IPS DF 19.7 (cell line): ENCODE data around the gene CLSTN1.
"Not testable (repeated sequence)": the region's sequence is repeated elsewhere in the genome, so short reads cannot be mapped to it uniquely, and the experiment has no call there.

Experiments used
- DNase-seq: peaks from one replicate; pipeline ENCODE4 v3.0.0-alpha.2; 2013; ENCODE audit warnings: low read depth, low spot score

CLSTN1 gene

DNA sequence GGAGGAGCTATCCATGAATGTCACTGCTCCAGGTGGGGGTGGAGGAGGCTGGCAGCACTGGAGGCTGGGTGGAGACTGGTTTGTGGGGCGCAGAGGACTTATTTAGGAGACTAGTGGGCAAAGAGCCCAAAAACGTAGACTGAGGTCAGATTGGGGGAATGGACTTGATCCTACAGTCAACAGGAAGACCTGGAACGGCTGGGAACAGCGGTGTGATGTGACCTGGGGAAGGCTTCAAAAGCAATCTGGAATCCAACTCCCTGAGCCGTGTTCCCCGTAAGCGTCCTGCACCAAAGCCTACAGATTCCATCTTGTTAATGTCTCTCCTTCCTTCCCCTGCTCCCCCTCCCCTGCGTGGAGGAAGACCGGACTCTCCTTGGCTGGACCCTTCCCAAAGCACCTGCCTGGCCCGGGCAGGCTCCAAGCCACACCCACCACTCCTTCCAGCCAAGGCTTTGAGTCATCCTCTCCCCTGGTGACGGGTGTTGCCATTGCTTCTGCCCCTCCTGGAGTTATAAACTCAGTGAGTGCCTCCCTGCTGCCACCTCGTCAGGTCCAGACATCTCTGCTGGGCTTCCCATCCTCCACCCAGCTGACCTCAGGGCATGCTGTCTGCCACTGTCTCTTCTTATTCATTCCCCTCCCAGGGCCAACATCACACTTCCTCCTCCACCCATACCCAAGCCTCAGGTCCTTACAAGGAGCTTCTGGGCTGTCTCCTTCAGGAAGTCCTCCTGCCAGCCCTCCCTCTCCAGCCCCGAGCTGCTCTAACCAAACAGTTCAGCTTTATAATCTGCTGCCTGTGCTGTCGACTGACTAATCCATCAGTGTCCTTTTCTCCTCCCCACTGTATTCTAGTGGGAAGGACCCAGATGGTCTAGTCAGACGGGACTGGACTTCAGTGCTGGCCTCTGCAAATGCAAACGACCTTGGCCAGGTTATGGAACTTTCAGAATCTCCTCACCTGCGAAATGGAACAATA is 1.6 kb upstream of the CLSTN1 start:
- DNase-seq, result no peak

DNA sequence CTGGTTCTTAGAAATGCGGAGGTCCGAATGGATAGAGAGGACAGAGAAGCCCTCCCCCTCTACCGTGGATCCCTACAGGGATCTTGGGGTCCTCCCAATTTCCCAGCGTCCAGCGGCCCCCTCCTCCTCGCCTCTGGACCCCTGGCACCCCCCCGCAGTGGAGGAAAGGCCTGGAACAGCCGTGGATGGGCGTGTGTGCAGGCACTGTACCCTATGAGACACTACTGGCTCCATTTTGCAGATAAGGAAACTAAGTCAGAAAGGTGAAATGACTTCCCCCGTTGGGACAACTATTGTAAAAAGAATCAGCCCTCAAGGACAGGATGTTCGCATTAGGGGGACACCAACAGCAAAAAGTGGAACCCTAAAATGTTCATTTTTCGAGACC is 931 bp upstream of the CLSTN1 start:
- DNase-seq, result no peak

DNA sequence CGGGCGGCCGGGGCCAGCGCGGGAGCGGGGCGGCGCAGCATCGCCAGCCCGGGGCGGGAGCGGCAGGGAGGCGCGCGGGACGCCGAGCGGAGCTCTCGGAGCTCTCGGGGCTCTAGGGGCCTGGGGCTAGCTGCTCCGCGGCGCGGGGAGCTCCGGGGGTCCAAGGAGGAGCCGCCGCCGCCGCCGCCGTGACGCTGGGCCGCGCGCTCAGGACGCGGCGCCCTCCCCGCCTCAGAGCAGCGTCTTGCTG is 147 bp downstream of the CLSTN1 start:
- no peak for DNase-seq

DNA sequence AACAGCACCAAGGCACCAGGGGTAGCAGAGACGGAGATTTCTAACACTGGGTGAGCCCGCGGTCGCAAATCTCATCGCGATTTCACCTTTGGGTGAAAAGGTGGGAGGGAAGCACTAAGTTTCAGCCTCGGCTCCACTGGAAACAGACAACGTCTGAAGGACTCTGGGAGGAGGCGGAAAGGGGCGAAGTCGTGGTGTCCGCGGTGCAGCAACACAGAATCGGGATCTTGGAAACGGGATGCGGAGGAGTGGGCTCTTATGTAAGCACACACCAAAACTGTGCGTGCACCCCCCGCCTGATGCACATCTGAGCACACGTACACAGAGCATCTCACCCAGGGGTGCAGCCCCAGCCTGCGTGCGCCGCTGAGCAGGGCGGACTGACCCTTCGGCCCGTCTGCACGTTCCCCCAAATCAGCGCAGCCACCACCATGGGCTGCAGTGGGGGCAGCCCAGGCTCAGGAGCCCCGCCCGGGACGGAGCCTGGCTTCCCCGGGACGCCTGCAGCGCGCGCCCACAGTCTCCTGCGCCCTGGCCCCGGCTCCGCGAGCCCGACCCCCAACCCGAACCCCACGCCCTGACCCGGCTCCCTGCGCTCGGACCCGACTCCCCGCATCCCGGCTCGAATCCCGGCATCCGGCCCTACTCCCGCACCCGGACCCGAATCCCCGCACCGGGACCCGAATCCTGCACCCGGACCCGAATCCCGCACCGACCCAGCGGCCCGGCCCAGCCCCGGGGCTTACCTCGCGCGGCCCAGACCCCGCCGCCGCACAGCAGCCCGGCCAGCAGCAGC is 670 bp downstream of the CLSTN1 start:
- no peak for DNase-seq

DNA sequence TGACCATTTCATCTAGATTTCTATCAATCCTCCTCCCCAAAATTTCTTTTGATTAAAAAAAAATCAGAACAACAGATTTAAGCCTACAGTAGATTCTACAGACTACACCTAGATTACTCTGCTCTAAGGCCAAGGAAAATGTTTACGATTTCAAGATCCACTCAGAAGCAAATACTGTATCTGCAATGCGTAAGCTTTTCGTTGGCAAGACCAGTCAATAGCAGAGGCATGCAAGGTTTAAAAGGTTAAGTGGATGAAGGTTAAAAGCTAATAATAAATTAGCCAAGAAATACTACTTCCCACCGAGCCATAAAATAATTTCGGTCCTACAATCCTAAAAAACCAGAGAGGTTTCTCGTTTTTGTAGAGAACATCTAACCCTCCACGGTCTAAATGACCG is 1.3 kb downstream of the CLSTN1 start:
- DNase-seq, result no peak

DNA sequence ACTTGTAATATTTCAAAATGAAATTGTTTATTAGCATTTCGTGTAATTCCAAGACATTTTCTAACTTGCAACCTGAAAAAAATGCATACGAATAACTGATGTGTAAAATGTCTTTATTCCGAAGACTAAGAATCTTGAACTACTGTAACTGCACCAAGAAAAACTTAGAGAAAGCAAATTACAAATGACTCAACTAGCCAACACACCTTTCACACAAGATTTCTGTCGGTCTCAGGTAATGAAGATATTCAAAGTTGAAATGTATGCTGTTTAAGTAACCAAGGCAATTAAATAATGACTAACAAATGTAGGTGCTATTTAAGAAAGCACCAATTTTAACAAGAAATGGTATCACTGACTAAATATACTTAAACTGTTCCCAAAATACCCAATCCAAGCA is 2.1 kb downstream of the CLSTN1 start:
- no peak for DNase-seq

DNA sequence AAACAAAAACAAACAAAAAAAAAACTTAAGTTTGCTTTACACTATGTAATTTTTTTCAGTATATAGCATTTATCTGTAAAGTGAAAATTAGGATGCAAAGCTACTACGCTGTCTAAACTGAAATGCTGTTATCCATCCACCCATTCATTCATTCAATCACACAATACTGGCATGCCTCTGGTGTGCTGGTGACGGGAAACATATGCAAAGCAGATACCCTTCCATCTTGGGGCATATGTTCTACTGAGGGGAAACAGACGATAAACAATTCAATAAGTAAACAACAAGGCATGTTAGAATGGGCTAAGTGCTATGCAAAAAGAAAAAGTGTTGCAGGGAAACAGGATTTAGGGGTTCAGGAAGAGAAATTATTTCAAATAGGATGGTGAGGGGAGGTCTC is 3.2 kb downstream of the CLSTN1 start:
- DNase-seq, result no peak

DNA sequence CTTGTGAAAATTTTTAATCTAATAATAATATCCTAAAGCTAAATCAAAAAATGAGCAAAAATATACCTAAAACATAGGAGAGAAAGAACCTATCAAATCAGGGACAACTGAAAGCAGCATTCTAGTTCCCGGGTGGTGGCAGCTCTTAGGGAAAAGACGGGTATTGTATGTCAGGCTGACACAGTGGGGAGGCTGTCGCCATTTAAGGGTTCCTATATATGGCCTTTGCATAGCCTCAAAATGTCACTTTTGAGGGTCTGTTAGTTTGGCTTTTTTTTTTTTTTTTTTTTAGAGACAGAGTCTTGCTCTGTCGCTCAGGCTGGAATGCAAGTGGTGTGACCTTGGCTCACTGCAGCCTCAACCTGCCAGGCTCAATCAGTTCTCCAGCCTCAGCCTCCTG is 6.0 kb downstream of the CLSTN1 start:
- DNase-seq, result no peak

DNA sequence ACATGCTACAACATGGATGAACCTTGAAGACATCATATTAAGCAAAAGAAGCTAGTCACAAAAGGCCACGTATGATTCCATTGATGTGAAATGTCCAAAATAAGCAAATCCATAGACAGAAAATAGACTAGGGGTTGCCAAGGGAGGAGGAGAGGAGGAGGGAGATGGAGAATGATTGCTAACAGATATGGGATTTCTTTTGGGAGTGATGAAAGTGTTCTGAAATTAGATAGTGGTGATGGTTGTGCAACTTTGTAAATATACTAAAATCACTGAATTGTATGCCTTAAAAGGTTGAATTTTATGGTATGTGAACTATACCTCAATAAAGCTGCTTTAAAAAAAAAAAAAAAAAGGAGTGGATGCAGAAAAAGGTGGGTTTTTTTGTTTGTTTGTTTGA is 7.6 kb downstream of the CLSTN1 start:
- no peak for DNase-seq

DNA sequence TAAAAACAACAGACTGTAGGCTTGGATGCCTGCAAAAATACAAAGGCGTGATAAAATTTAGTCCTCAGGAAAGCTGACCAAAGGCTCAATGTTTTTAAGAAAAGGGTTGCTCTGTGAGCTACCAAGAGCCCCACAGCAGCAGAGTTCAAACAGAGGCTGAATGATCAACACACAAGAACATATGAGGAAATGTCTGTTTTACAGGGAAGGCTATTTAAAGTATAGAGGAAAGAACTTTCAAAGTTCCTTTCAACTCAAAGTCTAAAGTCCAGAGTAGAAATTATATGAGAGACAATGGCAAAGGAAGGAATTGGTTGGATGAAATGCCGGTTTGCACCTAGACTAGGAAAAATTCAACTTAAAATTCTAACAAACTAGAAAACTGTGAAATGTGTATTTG is 8.6 kb downstream of the CLSTN1 start:
- DNase-seq, result no peak

DNA sequence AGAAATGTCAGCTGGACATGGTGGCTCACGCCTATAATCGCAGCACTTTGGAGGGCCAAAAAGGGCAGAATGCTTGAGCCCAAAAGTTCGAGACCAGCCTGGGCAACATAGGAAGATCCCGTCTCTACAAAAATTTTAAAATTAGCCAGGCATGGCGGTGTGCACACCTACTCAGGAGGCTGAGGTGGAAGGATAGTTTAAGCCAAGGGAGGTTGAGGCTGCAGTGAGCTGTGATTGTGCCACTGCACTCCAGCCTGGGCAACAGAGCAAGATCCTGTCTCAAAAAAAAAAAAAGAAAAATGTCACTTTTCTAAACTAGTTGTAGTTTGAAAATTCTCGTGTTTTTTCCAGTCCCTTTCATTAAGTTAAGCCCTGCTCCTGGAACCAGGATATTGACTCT is 9.1 kb downstream of the CLSTN1 start:
- no peak for DNase-seq

DNA sequence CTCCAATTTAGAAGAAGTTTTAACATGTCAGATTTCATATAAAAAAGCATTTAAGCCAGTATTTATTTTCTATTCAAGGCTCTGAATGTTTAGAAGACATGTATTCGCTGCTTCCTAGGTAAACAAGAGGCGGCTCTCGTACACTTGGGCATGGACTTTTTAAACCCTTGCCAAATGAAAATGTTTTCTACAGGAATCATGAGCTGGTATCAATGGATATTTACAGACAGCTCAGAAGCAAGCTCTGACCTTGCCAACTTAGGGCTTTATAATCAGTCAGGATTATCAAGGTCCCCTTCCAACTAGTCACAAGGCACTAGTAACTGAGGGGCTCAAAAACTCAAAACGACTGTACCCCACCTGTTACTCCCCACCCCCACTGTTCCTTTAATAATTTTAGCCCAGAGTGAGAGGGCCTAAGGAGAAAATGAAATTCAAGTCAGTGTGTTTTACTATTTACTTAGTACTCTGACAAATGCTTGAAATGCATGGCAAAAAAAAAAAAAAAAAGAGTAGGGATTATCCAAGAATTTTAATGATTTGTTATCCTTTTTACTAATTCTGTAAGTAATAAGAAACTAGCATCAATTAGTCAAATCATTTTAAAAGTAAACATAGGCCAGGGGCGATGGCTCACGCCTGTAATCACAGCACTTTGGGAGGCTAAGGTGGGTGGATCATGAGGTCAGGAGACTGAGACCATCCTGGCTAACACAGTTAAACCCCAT is 12.4 kb downstream of the CLSTN1 start:
- no peak for DNase-seq

DNA sequence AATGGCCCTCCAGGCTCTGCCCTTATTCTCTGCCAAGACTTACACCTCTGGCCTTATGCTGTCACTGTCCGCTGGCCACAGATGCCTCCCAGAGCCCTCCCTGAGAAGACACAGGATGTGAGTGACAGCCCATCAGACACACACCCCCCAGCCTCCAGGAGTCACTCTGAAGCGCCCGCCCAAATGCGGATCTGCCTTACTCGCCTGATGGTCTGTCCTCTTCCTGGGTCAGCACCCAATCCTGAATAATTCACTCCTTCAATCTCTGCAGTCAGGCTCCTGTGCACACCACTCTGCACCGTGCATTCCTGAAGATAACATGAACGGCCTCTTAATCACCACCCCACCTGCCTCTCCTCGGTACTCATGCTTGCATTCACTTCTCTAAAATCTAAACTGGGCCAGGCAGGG is 14.7 kb downstream of the CLSTN1 start:
- DNase-seq, result no peak

DNA sequence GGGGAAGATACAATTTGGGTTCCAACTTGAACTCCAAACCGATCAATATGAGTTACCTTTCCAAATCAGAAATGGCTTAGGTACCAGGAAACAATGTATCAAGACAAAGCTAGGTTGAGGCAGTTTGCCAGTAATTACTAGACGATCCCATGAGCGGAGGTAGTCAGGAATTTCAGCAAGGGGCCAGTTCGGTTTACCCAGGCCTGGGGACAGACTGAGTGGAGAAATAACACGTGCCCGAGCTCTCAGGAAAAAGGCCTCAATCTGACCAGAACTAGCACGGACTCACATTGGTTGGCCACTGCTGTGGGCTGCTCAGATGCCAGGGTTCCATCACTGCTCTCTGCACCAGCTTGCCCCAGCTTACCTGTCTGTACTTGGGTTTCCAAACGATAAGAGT is 15.3 kb downstream of the CLSTN1 start:
- no peak for DNase-seq

DNA sequence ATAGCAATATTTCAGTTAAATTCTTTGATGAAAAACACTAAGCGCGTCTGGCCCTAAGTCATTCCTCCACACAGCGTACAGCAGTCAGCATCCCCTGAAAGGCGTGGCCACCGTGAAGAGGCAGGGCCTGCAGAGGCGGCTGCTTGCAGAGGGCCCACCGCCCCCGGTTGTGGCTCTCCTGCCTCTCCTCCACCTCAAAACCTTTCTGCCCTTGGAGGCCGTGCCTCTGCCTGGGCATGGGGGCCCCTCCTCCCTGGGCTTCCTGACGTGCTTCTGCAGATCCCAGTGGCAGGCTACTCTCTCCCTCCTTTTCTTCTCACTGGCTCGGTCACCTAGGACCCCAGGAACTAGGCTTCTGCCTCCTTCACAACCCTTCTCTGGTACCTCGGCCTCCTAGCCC is 16.2 kb downstream of the CLSTN1 start:
- DNase-seq, result no peak

DNA sequence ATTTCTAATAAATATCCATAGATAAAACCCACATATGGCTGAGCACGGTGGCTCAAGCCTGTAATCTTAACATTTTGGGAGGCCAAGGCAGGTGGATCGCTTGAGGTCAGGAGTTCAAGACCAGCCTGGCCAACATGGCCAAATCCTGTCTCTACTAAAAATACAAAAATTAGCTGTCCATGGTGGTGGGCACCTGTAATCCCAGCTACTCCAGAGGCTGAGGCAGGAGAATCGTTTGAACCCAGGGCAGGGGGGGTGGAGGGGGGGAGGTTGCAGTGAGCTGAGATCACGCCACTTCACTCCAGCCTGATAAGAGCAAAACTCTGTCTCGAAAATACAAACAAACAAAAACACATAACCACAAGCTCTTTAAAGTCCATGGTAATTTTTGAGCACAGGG is 17.8 kb downstream of the CLSTN1 start:
- DNase-seq, result not testable (repeated sequence)

DNA sequence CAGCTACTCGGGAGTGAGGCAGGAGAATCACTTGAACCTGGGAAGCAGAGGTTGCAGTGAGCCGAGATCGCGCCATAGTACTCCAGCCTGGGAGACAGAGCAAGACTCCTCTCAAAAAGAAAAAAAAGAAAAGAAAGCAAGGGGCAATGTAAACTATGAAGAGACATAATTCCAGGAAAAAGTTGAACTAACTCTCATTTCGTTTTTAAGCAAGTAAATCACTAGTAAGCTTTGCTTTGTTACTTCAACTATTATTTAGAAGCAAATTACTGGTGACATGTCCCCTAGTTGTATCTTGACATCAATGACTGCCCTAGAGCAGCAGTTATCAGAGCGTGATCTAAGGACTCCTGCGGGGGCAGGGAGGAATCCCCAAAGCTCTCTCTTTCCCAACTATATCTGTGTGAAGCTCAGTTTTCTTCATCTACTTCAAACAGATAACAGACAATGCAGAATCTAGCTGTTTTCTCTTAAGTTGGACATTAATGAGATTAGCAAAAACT is 18.7 kb downstream of the CLSTN1 start:
- DNase-seq, result no peak

DNA sequence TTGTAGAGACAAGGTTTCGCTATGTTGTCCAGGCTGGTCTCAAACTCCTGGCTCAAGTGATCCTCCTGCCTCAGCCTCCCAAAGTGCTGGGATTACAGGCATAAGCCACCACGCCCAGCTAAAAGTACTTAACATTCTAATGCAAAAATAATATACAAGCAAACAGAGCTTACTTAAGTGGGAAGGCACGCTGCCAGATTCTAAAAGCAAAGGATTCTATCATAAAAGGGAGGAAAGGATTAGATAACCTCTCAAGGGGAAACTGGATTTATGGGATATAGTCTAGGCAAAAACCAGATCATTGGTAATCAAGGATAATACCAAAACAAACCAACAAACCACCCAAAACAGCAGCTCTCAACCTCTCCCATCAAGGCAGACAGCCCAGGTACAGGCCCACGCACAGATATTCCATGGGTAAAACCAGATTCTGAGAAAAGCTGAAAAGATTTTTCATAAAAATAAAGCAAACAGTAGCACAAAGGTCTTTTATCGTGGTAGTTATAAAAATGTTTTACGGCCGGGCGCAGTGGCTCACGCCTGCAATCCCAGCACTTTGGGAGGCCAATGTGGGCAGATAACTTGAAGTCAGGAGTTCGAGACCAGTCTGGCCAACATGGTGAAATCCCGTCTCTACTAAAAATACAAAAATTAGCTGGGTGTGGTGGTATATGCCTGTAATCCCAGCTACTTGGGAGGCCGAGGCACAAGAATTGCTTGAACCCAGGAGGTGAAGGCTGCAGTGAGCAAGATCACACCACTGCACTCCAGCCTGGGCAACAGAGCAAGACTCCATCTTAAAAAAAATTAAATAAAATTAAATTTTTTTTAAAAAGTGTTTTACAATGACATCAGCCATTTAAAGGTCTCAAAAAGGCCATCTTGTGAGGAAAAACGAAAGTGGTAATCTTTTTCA is 20.5 kb downstream of the CLSTN1 start:
- not testable (repeated sequence) for DNase-seq

DNA sequence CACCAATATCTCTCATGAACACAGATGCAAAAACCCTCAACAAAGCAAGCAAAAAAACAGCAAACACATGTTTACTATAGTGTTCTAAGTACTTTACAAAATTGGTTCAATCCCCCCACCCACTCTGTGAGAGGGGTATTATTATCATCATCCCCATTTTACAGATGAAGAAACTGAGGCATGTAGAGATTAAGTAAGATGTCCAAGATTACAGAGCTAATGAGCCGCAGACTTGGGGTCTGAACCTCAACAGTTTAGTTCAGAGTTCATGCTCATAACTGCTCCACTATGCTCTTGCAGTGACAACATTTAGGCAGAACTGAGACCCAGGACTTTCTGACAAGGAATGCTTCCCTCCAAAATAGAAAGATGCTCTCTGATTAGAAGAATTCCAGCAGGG is 21.9 kb downstream of the CLSTN1 start:
- DNase-seq, result no peak

DNA sequence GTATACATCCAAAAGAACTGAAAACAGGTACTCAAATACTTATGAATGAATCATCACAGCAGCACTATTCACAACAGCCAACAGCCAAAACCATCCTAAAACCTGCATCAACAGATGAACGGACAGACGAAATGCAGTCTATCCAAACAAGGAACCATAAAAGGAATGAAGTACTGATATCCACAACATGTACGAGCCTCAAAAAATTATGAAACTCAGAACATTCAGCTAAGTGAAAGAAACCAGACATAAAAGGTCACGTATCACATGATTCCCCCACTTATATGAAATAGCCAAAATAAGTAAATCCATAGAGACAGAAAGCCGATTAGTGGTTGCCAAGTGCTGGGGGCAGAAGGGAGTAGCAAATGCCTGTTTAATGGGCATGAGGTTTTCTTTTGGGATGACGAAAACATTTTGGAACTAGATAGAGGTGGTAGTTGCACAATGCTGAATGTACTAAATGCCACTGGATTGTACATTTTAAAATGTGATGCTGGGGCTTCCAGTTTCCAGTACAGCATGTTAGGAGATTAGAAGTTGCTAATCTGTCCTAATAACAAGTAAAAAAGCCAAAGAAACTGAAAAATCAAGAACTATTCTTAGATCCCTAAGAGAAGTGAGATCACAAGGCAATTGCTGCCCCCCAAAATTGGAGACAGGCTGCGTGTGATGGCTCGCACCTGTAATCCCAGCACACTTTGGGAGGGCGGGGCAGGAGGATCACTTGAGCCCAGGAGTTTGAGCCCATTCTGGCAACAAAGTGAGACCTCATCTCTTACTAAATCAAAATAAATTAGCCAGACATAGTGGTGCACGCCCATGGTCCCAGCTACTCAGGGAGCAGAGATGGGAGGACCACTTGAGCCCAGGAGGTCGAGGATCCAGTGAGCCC is 25.3 kb downstream of the CLSTN1 start:
- no peak for DNase-seq
